KMS-11 (cell line): ENCODE measurements around the gene ST3GAL5.
"Not testable (repeated sequence)": the region's sequence is repeated elsewhere in the genome, so short reads cannot be mapped to it uniquely, and the experiment has no call there.

Source experiments
- H2AFZ ChIP-seq: fragments of 200-600 bp; sonication (generic); 2 replicates; pipeline ENCODE4 v1.6.1; 2016; ENCODE audit warnings: antibody characterized with exemption, mixed run types, low read depth
- H3K27ac ChIP-seq: fragments of 200-600 bp; sonication (generic); 2 replicates; pipeline ENCODE4 v1.6.1; 2016; ENCODE audit warnings: mild to moderate bottlenecking, mixed run types
- H3K27me3 ChIP-seq: fragments of 200-600 bp; sonication (generic); 2 replicates; pipeline ENCODE4 v1.6.1; 2017; ENCODE audit warnings: mild to moderate bottlenecking, low read depth, mixed run types, moderate library complexity; ENCODE audit not compliant: insufficient read depth
- H3K36me3 ChIP-seq: fragments of 200-600 bp; sonication (generic); 2 replicates; pipeline ENCODE4 v1.6.1; 2017; ENCODE audit warnings: mild to moderate bottlenecking, mixed run types; ENCODE audit not compliant: insufficient read depth
- H3K4me1 ChIP-seq: fragments of 200-600 bp; sonication (generic); 2 replicates; pipeline ENCODE4 v1.6.1; 2016; ENCODE audit warnings: mild to moderate bottlenecking, low read depth, mixed run types; ENCODE audit not compliant: poor library complexity, severe bottlenecking
- H3K4me2 ChIP-seq: fragments of 200-600 bp; sonication (generic); 2 replicates; pipeline ENCODE4 v1.7.0; 2016; ENCODE audit warnings: mild to moderate bottlenecking, mixed run types
- H3K4me3 ChIP-seq: fragments of 200-600 bp; sonication (generic); IDR thresholded peaks from 2 replicates; pipeline ENCODE4 v1.6.1; 2017; ENCODE audit warnings: low read depth, low read length, mixed read lengths; ENCODE audit not compliant: insufficient read depth
- H3K79me2 ChIP-seq: fragments of 200-600 bp; sonication (generic); 2 replicates; pipeline ENCODE4 v1.6.1; 2016; ENCODE audit warnings: low read depth, mixed run types; ENCODE audit not compliant: insufficient read depth
- H3K9ac ChIP-seq: fragments of 200-600 bp; sonication (generic); 2 replicates; pipeline ENCODE4 v1.6.1; 2016; ENCODE audit warnings: mild to moderate bottlenecking, mixed run types
- H4K20me1 ChIP-seq: fragments of 200-600 bp; sonication (generic); 2 replicates; pipeline ENCODE4 v1.6.1; 2016; ENCODE audit warnings: mild to moderate bottlenecking, mixed run types; ENCODE audit not compliant: insufficient read depth
- CTCF ChIP-seq: fragments of 200-600 bp; sonication (generic); conservative IDR thresholded peaks from 2 replicates; pipeline ENCODE4 v1.6.1; 2017; ENCODE audit warnings: low read depth, mild to moderate bottlenecking, antibody characterized with exemption, low read length, moderate library complexity, mixed read lengths

The ST3GAL5 gene

GRCh38 chr2:85838181-85838580, 50.6 kb downstream of the ST3GAL5 start:
- Histone ChIP-seq H3K4me1 (no peaks in the 10 kb centered on the region), H3K4me2 (no peak overlapping the region), H3K36me3 (no peaks in the 10 kb centered on the region), H3K4me3 (no peak overlapping the region), H3K27ac (no peak overlapping the region), H3K9ac (no peak overlapping the region), H4K20me1 (no peaks in the 10 kb centered on the region), H3K79me2 (no peaks in the 10 kb centered on the region), H2AFZ (no peak overlapping the region), H3K27me3 (no peaks in the 10 kb centered on the region)
- TF ChIP-seq CTCF = no peak

- no peak for TF ChIP-seq CTCF
- no peak overlapping the region for H2AFZ ChIP-seq
- H3K4me3 ChIP-seq = no peak overlapping the region
- H4K20me1 ChIP-seq = no peaks in the 10 kb centered on the region
- no peak overlapping the region for H3K27ac ChIP-seq
- H3K9ac ChIP-seq = no peak overlapping the region
- H3K36me3 ChIP-seq = no peaks in the 10 kb centered on the region
- no peak overlapping the region for H3K4me2 ChIP-seq
- H3K27me3 ChIP-seq = no peaks in the 10 kb centered on the region
- H3K4me1 ChIP-seq = peaks cover 11% of the 10 kb centered on the region
- no peaks in the 10 kb centered on the region for H3K79me2 ChIP-seq
Measured at GRCh38 chr2:85834466-85834865, 54.3 kb downstream of the ST3GAL5 start.

GRCh38 chr2:85831735-85832134, 57.1 kb downstream of the ST3GAL5 start:
- Histone ChIP-seq H3K4me1 (peaks cover 34% of the 10 kb centered on the region), H2AFZ (no peak overlapping the region), H3K4me2 (no peak overlapping the region), H3K9ac (no peak overlapping the region), H3K36me3 (no peaks in the 10 kb centered on the region), H3K27ac (no peak overlapping the region), H3K79me2 (no peaks in the 10 kb centered on the region), H4K20me1 (no peaks in the 10 kb centered on the region), H3K27me3 (no peaks in the 10 kb centered on the region), H3K4me3 (no peak overlapping the region)
- no peak for TF ChIP-seq CTCF

- no peak overlapping the region for H2AFZ ChIP-seq
- no peaks in the 10 kb centered on the region for H3K27me3 ChIP-seq
- no peak overlapping the region for H3K9ac ChIP-seq
- peaks cover 34% of the 10 kb centered on the region for H3K4me1 ChIP-seq
- TF ChIP-seq CTCF = peak; percentile 41; the same call in 1 of the 2 replicates
- no peak overlapping the region for H3K27ac ChIP-seq
- H3K4me2 ChIP-seq = no peak overlapping the region
- no peak overlapping the region for H3K4me3 ChIP-seq
- H3K79me2 ChIP-seq = no peaks in the 10 kb centered on the region
- H4K20me1 ChIP-seq = no peaks in the 10 kb centered on the region
- H3K36me3 ChIP-seq = no peaks in the 10 kb centered on the region
Measured at GRCh38 chr2:85830645-85831044, 58.1 kb downstream of the ST3GAL5 start.

- H3K9ac ChIP-seq, H3K27me3 ChIP-seq, H4K20me1 ChIP-seq, H3K27ac ChIP-seq, H3K4me2 ChIP-seq, H3K79me2 ChIP-seq, H2AFZ ChIP-seq, H3K4me3 ChIP-seq, H3K36me3 ChIP-seq: not testable (repeated sequence)
- H3K4me1 ChIP-seq = peaks cover 34% of the 10 kb centered on the region
Measured at GRCh38 chr2:85829394-85829793, 59.4 kb downstream of the ST3GAL5 start.
